HepG2 (cell line): ENCODE measurements around the gene L1CAM. TPM values are rescaled to one million over a fixed set of nuclear protein-coding genes. Genes with fewer than 3 reads are reported as not detected.
A peak's percentile ranks its signal among the peaks of the same experiment; 100 is the strongest.

Source experiments
- AGO1 ChIP-seq: fragments of 200-400 bp; formaldehyde crosslinking; IDR thresholded peaks from 2 replicates; pipeline ENCODE4 v1.6.1; 2017; ENCODE audit warnings: mild to moderate bottlenecking, low read depth, low read length, moderate library complexity; ENCODE audit not compliant: poor library complexity, severe bottlenecking
- CREB1 ChIP-seq, 2 experiments: fragments of 450-650 bp in 1 of 2; IDR thresholded peaks; 2 replicates each; pipeline ENCODE4 v1.6.1; 2016 to 2017; ENCODE audit warnings: control low read depth in 1 of 2, mild to moderate bottlenecking in 1 of 2, missing compliant biosample characterization in 1 of 2, missing genetic modification characterization in 1 of 2
- EEA1 ChIP-seq: sonication (generic); formaldehyde crosslinking; IDR thresholded peaks from 2 replicates; pipeline ENCODE4 v1.5.1; 2020; ENCODE audit warnings: mild to moderate bottlenecking, missing genetic modification reagents, borderline replicate concordance
- KLF12 ChIP-seq: sonication (generic); formaldehyde crosslinking; IDR thresholded peaks from 2 replicates; pipeline ENCODE4 v1.4.0; 2020; ENCODE audit warnings: missing genetic modification reagents, borderline replicate concordance
- MTF1 ChIP-seq: sonication (generic); formaldehyde crosslinking; IDR thresholded peaks from 2 replicates; pipeline ENCODE4 v1.5.0; 2020; ENCODE audit warnings: missing genetic modification reagents
- NFKBIZ ChIP-seq: IDR thresholded peaks from 2 replicates; pipeline ENCODE4 v1.6.1; 2018; ENCODE audit warnings: missing genetic modification reagents, missing compliant biosample characterization
- RELA ChIP-seq: sonication (generic); formaldehyde crosslinking; IDR thresholded peaks from 2 replicates; pipeline ENCODE4 v1.4.0; 2020; ENCODE audit warnings: missing genetic modification reagents
- REPIN1 ChIP-seq: sonication (generic); formaldehyde crosslinking; IDR thresholded peaks from 2 replicates; pipeline ENCODE4 v1.8.0; 2022; ENCODE audit warnings: missing genetic modification reagents, low read depth, mild to moderate bottlenecking, borderline replicate concordance
- RFX3 ChIP-seq: IDR thresholded peaks from 2 replicates; pipeline ENCODE4 v1.6.1; 2016; ENCODE audit warnings: missing biosample characterization, missing genetic modification reagents
- TFDP2 ChIP-seq: sonication (generic); formaldehyde crosslinking; IDR thresholded peaks from 2 replicates; pipeline ENCODE4 v1.4.0; 2020; ENCODE audit warnings: missing genetic modification reagents
- ZBTB14 ChIP-seq: sonication (generic); formaldehyde crosslinking; IDR thresholded peaks from 2 replicates; pipeline ENCODE4 v1.4.0; 2020; ENCODE audit warnings: missing genetic modification reagents
- ZHX1 ChIP-seq: sonication (generic); formaldehyde crosslinking; IDR thresholded peaks from 2 replicates; pipeline ENCODE4 v1.8.1; 2022; ENCODE audit warnings: low read depth, mild to moderate bottlenecking, missing genetic modification reagents
- ZNF329 ChIP-seq: sonication (generic); formaldehyde crosslinking; IDR thresholded peaks from 2 replicates; pipeline ENCODE4 v1.9.0; 2021; ENCODE audit warnings: low read depth, mild to moderate bottlenecking, missing genetic modification reagents
- ZNF687 ChIP-seq: sonication (generic); formaldehyde crosslinking; IDR thresholded peaks from 2 replicates; pipeline ENCODE4 v1.5.1; 2020; ENCODE audit warnings: mild to moderate bottlenecking, missing genetic modification reagents, moderate library complexity
- polyA plus RNA-seq, 8 experiments: library from polyadenylated mRNA; depleted of rRNA in 3 of 8; stranded (reverse) in 7 of 8; unstranded in 1 of 8; fragments of >200 nt; fragmentation: Illumina TruSeq in 4 of 8; extraction: Trizol in 4 of 8; gene quantifications; 2 replicates each; pipeline versions ENCODE4 v1.2.1 to v1.2.3, GENCODE V29; 2011 to 2016; ENCODE audit warnings: low read depth in 4 of 8, missing spikeins in 1 of 8, mixed read lengths in 1 of 8; ENCODE audit not compliant: insufficient read depth in 1 of 8
- total RNA-seq, 5 experiments: library from RNA; depleted of rRNA; stranded (reverse); fragments of >200 nt; fragmentation: Illumina TruSeq; extraction: Trizol; gene quantifications; 2 replicates each; pipeline ENCODE4 v1.2.3, GENCODE V29; 2016; ENCODE audit warnings: low read depth in 1 of 5
- TF ChIP-seq, protein P1 (sequence below): sonication (generic); formaldehyde crosslinking; IDR thresholded peaks from 2 replicates; pipeline ENCODE4 v1.5.1; 2020; ENCODE audit warnings: mild to moderate bottlenecking, missing genetic modification reagents, moderate library complexity

The L1CAM gene
- total and polyA plus RNA-seq, 2 of the 13 experiments (the other 11 are each of a cell fraction or from before 2014, with no cell fraction given), result 1.4 to 2.0 TPM

DNA sequence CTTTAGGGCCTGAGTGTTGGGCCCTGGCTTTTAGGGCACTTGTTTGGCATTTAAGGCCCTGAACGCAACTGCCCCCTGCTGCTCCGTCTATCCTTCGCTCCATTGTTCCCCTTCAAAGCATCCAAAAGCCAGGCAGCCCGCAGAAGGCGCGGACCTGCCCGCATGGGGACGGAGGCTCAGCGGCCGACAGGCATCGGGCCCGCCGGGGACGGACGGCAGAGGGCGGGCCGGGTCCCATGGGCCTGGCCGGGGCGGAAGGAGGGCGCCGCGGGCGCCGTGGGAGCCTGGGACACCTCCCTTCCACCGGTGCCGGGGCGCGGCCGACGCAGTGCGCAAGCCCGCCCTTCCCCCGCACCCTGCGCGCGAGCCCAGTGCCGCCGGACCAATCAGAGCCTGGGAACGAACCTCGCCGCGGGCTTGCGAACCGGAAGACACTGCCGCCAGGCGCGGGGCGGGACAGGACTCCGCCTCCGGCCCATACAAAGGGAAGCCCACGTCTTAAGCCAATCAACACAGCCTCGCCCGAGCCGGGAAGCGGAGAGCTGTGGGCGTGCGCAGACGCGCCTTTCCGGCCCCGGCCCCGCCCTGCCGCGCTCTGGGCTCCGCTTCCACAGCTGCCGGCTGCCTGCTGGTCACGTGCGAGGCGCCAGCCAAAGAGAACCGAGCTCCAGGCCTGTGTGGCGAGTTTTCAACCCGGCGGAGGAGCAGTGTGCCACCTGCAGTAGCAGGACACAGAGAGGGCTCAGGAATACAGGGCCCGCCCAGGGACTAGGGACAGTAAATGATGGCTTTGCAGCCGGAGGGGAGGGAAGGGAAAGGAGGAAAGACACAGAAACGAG, 42.2 kb upstream of the L1CAM start (continued):
- TF ChIP-seq ZNF687 (CRISPR knock-in tag) (peak; percentile 69), ZHX1 (0 out of 2 replicates have a peak, but pooled peaks have one; percentile 25), TFDP2 (CRISPR knock-in tag) (peak; percentile 80), REPIN1 (CRISPR knock-in tag) (no peak), AGO1 (peak; percentile 78), ZBTB14 (CRISPR knock-in tag) (0 out of 2 replicates have a peak, but pooled peaks have one; percentile 37), ZNF329 (CRISPR knock-in tag) (0 out of 2 replicates have a peak, but pooled peaks have one; percentile 19), KLF12 (CRISPR knock-in tag) (peak; percentile 78; the same call in 1 of the 2 replicates), RELA (CRISPR knock-in tag) (0 out of 2 replicates have a peak, but pooled peaks have one; percentile 12), RFX3 (CRISPR knock-in tag) (no peak), CREB1 (IDR thresholded peaks at IDR 0.05) (0 out of 2 replicates have a peak, but pooled peaks have one; percentile 19), CREB1 (CRISPR knock-in tag; IDR thresholded peaks at IDR 0.05) (0 out of 2 replicates have a peak, but pooled peaks have one; percentile 38), MTF1 (CRISPR knock-in tag) (no peak), NFKBIZ (no peak), EEA1 (CRISPR knock-in tag) (no peak)
- TF ChIP-seq, protein P1, sequence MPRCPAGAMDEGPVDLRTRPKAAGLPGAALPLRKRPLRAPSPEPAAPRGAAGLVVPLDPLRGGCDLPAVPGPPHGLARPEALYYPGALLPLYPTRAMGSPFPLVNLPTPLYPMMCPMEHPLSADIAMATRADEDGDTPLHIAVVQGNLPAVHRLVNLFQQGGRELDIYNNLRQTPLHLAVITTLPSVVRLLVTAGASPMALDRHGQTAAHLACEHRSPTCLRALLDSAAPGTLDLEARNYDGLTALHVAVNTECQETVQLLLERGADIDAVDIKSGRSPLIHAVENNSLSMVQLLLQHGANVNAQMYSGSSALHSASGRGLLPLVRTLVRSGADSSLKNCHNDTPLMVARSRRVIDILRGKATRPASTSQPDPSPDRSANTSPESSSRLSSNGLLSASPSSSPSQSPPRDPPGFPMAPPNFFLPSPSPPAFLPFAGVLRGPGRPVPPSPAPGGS (CRISPR knock-in tag), result 0 out of 2 replicates have a peak, but pooled peaks have one; percentile 12
